ENCODE data around the gene GDF9. TPM values are rescaled to one million over a fixed set of nuclear protein-coding genes. Genes with fewer than 3 reads are reported as not detected.

GDF9 gene
- total RNA-seq, 1 experiment from 2014 or later = 1.4 TPM

- intact Hi-C loops (cut with micrococcal nuclease; ENCODE audit: unreplicated experiment) = no loop called here
Measured at GRCh38 chr5:132824426-132824825, 41.8 kb downstream of the GDF9 start.

GRCh38 chr5:132823481-132824050, 42.7 kb downstream of the GDF9 start:
- intact Hi-C loops (cut with micrococcal nuclease; ENCODE audit: unreplicated experiment) = no loop called here
- Histone ChIP-seq H3K4me1 (replicated peaks; ENCODE audit: insufficient read depth) (no peaks in the 10 kb centered on the region), H3K36me3 (ENCODE audit: low read depth) (no peaks in the 10 kb centered on the region), H3K27ac (no peak overlapping the region), H3K4me3 (no peak overlapping the region), H3K79me2 (ENCODE audit: low read depth) (peaks cover 5% of the 10 kb centered on the region; the same call in 1 of the 2 replicates), H3F3A (ENCODE audit: insufficient read depth, low read depth) (0 out of 2 replicates have a peak, but pooled peaks cover 7% of the 10 kb centered on the region), H2AFZ (no peak overlapping the region), H3K27me3 (ENCODE audit: insufficient read depth, low read depth) (no peaks in the 10 kb centered on the region), H4K20me1 (ENCODE audit: insufficient read depth) (no peaks in the 10 kb centered on the region; the same call in 1 of the 2 replicates), H3K4me2 (no peak overlapping the region), H3K9me2 (ENCODE audit: insufficient read depth) (no peaks in the 10 kb centered on the region), H3K9me3 (ENCODE audit: insufficient read depth, low read depth) (no peaks in the 10 kb centered on the region)
- no peak for DNase-seq
- TF ChIP-seq CTCF (conservative IDR thresholded peaks at IDR 0.05) (no peak), EZH2 (IDR thresholded peaks at IDR 0.05; ENCODE audit: low read depth) (no peak)
- ChIA-PET POLR2A (ENCODE audit: unreplicated experiment) (interaction anchor here (0.5 kb wide), 1 partner anchor 76 kb away, joined by 4 read pairs; the partner anchor contains the start of gene CCNI2), CTCF (no interaction called here)
- BruUV-seq (replicated peaks) = no TSS peak

More at GRCh38 chr5:132824426-132824825, 41.8 kb downstream of the GDF9 start:
- TF ChIP-seq CTCF (conservative IDR thresholded peaks at IDR 0.05) (no peak), EZH2 (IDR thresholded peaks at IDR 0.05; ENCODE audit: low read depth) (no peak)
- H3F3A ChIP-seq (ENCODE audit: insufficient read depth, low read depth) = 0 out of 2 replicates have a peak, but pooled peaks cover 7% of the 10 kb centered on the region
- BruUV-seq (replicated peaks) = no TSS peak
- H3K27ac ChIP-seq = no peak overlapping the region
- CTCF ChIA-PET = no interaction called here
- no peaks in the 10 kb centered on the region for H3K9me3 ChIP-seq (ENCODE audit: insufficient read depth, low read depth)
- peaks cover 13% of the 10 kb centered on the region for H3K79me2 ChIP-seq (ENCODE audit: low read depth)
- H3K9me2 ChIP-seq (ENCODE audit: insufficient read depth) = no peaks in the 10 kb centered on the region
- no peak for DNase-seq
- H2AFZ ChIP-seq = no peak overlapping the region
- H3K4me3 ChIP-seq = no peak overlapping the region
- POLR2A ChIA-PET (ENCODE audit: unreplicated experiment) = no interaction called here
- no peaks in the 10 kb centered on the region; the same call in 1 of the 2 replicates for H4K20me1 ChIP-seq (ENCODE audit: insufficient read depth)
- H3K4me1 ChIP-seq (replicated peaks; ENCODE audit: insufficient read depth) = peaks cover 7% of the 10 kb centered on the region; the same call in 1 of the 2 replicates
- no peak overlapping the region for H3K4me2 ChIP-seq
- no peaks in the 10 kb centered on the region for H3K27me3 ChIP-seq (ENCODE audit: insufficient read depth, low read depth)
- H3K36me3 ChIP-seq (ENCODE audit: low read depth) = no peaks in the 10 kb centered on the region

GRCh38 chr5:132822650-132823480, 43.4 kb downstream of the GDF9 start:
- Histone ChIP-seq H3K79me2 (ENCODE audit: low read depth) (no peaks in the 10 kb centered on the region), H3K4me1 (replicated peaks; ENCODE audit: insufficient read depth) (no peaks in the 10 kb centered on the region), H3K9me2 (ENCODE audit: insufficient read depth) (no peaks in the 10 kb centered on the region), H3K9me3 (ENCODE audit: insufficient read depth, low read depth) (no peaks in the 10 kb centered on the region), H3K27me3 (ENCODE audit: insufficient read depth, low read depth) (no peaks in the 10 kb centered on the region), H3K36me3 (ENCODE audit: low read depth) (no peaks in the 10 kb centered on the region), H3K27ac (no peak overlapping the region), H3K4me2 (no peak overlapping the region), H4K20me1 (ENCODE audit: insufficient read depth) (no peaks in the 10 kb centered on the region), H3F3A (ENCODE audit: insufficient read depth, low read depth) (0 out of 2 replicates have a peak, but pooled peaks cover 7% of the 10 kb centered on the region), H2AFZ (no peak overlapping the region), H3K4me3 (no peak overlapping the region)
- ChIA-PET POLR2A (ENCODE audit: unreplicated experiment) (no interaction called here), CTCF (no interaction called here)
- intact Hi-C loops (cut with micrococcal nuclease; ENCODE audit: unreplicated experiment) = no loop called here
- TF ChIP-seq CTCF (conservative IDR thresholded peaks at IDR 0.05) (no peak), EZH2 (IDR thresholded peaks at IDR 0.05; ENCODE audit: low read depth) (no peak)
- DNase-seq = no peak
- no TSS peak for BruUV-seq (replicated peaks)

All from PC-9 (cell line).